IMR-90 (cell line): ENCODE data around the gene TIAM2. TPM values are rescaled to one million over a fixed set of nuclear protein-coding genes. Genes with fewer than 3 reads are reported as not detected.

ENCODE experiments used
- ATAC-seq: fragments of 200-7000 bp; cut with Tn5 transposase; 2 replicates; pipeline ENCODE4 v1.9.1; 2020; ENCODE audit warnings: low read depth, mild to moderate bottlenecking, moderate library complexity
- BruUV-seq: library from RNA; stranded (reverse); fragments of 400-500 nt; replicated peaks from 2 replicates; lab custom pipeline; 2021; lab: Mats Ljungman, UMichigan
- CTCF ChIA-PET: fragments of 300-600 bp; formaldehyde crosslinking; extraction: SDS; loops from one replicate; lab custom pipeline; 2021; ENCODE audit warnings: antibody characterized with exemption; lab: Yijun Ruan, JAX
- POLR2A ChIA-PET: fragments of 300-600 bp; sonication (Branson Sonifier 250); formaldehyde crosslinking; loops from one replicate; lab custom pipeline; 2022; ENCODE audit warnings: antibody characterized with exemption; ENCODE audit not compliant: unreplicated experiment; lab: Charles Lee
- DNase-seq: peaks from one replicate; pipeline ENCODE4 v3.0.0; 2013
- H2AFZ ChIP-seq: replicated peaks from 2 replicates; pipeline ENCODE3; 2013; ENCODE audit warnings: low read length, mild to moderate bottlenecking; ENCODE audit not compliant: poor library complexity
- H2AK5ac ChIP-seq: 2 replicates; pipeline ENCODE4 v1.6.1; 2013; ENCODE audit warnings: low read depth, low read length, inconsistent platforms
- H2AK9ac ChIP-seq: replicated peaks from 2 replicates; pipeline ENCODE3; 2013; ENCODE audit warnings: mild to moderate bottlenecking, low read depth, low read length, moderate library complexity; ENCODE audit not compliant: poor library complexity
- H2BK120ac ChIP-seq: 2 replicates; pipeline ENCODE4 v1.6.1; 2013; ENCODE audit warnings: low read depth, low read length, inconsistent platforms
- H2BK15ac ChIP-seq: 3 replicates; pipeline ENCODE4 v1.6.1; 2013; ENCODE audit warnings: low read depth, low read length, inconsistent platforms
- H2BK20ac ChIP-seq: 2 replicates; pipeline ENCODE4 v1.6.1; 2013; ENCODE audit warnings: low read depth, mild to moderate bottlenecking, inconsistent platforms, low read length, moderate library complexity
- H2BK5ac ChIP-seq: 2 replicates; pipeline ENCODE4 v1.6.1; 2013; ENCODE audit warnings: mild to moderate bottlenecking, low read depth, low read length, inconsistent platforms; ENCODE audit not compliant: poor library complexity, severe bottlenecking
- H3K14ac ChIP-seq: replicated peaks from 2 replicates; pipeline ENCODE4 v1.6.1; 2013; ENCODE audit warnings: low read depth, low read length, inconsistent platforms
- H3K18ac ChIP-seq: 2 replicates; pipeline ENCODE4 v1.6.1; 2013; ENCODE audit warnings: low read depth, low read length, control low read depth
- H3K23ac ChIP-seq: 2 replicates; pipeline ENCODE4 v1.6.1; 2013; ENCODE audit warnings: low read depth, low read length, inconsistent platforms
- H3K27ac ChIP-seq: 2 replicates; pipeline ENCODE4 v1.5.1; 2013; ENCODE audit warnings: mild to moderate bottlenecking, control low read depth, low read length; ENCODE audit not compliant: insufficient read depth
- H3K27me3 ChIP-seq: 2 replicates; pipeline ENCODE4 v1.6.1; 2013; ENCODE audit warnings: low read length; ENCODE audit not compliant: control insufficient read depth, insufficient read depth
- H3K36me3 ChIP-seq: 2 replicates; pipeline ENCODE4 v1.6.1; 2013; ENCODE audit warnings: low read length, mixed read lengths; ENCODE audit not compliant: control insufficient read depth, insufficient read depth
- H3K4ac ChIP-seq: 2 replicates; pipeline ENCODE4 v1.6.1; 2013; ENCODE audit warnings: low read depth, low read length, inconsistent platforms
- H3K4me1 ChIP-seq: 2 replicates; pipeline ENCODE4 v1.6.1; 2013; ENCODE audit warnings: low read length, mixed read lengths; ENCODE audit not compliant: control insufficient read depth, insufficient read depth
- H3K4me2 ChIP-seq: 2 replicates; pipeline ENCODE4 v1.6.1; 2013; ENCODE audit warnings: low read depth, mild to moderate bottlenecking, control low read depth, low read length, moderate library complexity
- H3K4me3 ChIP-seq: 2 replicates; pipeline ENCODE4 v1.5.1; 2013; ENCODE audit warnings: low read depth, mild to moderate bottlenecking, control low read depth, low read length, moderate library complexity; ENCODE audit not compliant: insufficient read depth
- H3K56ac ChIP-seq: 2 replicates; pipeline ENCODE4 v1.6.1; 2013; ENCODE audit warnings: low read length, inconsistent platforms; ENCODE audit not compliant: insufficient read depth; ENCODE audit errors: extremely low read depth
- H3K79me1 ChIP-seq, 2 experiments: 2 replicates each; pipeline ENCODE4 v1.6.1; 2013; ENCODE audit warnings: low read length in 2 of 2, inconsistent platforms in 1 of 2, low read depth in 1 of 2
- H3K9ac ChIP-seq: 2 replicates; pipeline ENCODE4 v1.6.1; 2013; ENCODE audit warnings: low read depth, low read length, control low read depth
- H3K9me1 ChIP-seq: 2 replicates; pipeline ENCODE4 v1.6.1; 2013; ENCODE audit warnings: low read length, inconsistent platforms; ENCODE audit not compliant: insufficient read depth
- H3K9me3 ChIP-seq: 2 replicates; pipeline ENCODE4 v1.6.1; 2013; ENCODE audit warnings: low read length; ENCODE audit not compliant: control insufficient read depth, insufficient read depth
- H4K20me1 ChIP-seq: 2 replicates; pipeline ENCODE4 v1.6.1; 2013; ENCODE audit warnings: low read length, inconsistent platforms; ENCODE audit not compliant: insufficient read depth
- H4K5ac ChIP-seq: 2 replicates; pipeline ENCODE4 v1.6.1; 2013; ENCODE audit warnings: mild to moderate bottlenecking, low read depth, low read length, control low read depth
- H4K8ac ChIP-seq, 2 experiments: 2 replicates each; pipeline ENCODE4 v1.6.1; 2013; ENCODE audit warnings: low read depth in 2 of 2, low read length in 2 of 2, control low read depth in 1 of 2, inconsistent platforms in 1 of 2
- H4K91ac ChIP-seq: 2 replicates; pipeline ENCODE4 v1.6.1; 2013; ENCODE audit warnings: low read depth, low read length, inconsistent platforms; ENCODE audit not compliant: insufficient read depth
- BHLHE40 ChIP-seq: fragments of 150-350 bp; IDR thresholded peaks from 2 replicates; pipeline ENCODE4 v1.6.1; 2016; ENCODE audit warnings: mild to moderate bottlenecking, low read depth, low read length
- CEBPB ChIP-seq: IDR thresholded peaks from 2 replicates; pipeline ENCODE4 v1.6.1; 2012; ENCODE audit warnings: low read depth, low read length, improper control_type of control experiment
- CHD1 ChIP-seq: IDR thresholded peaks from 2 replicates; pipeline ENCODE4 v1.6.1; 2012; ENCODE audit warnings: low read depth, low read length, improper control_type of control experiment
- FOS ChIP-seq: fragments of 150-350 bp; IDR thresholded peaks from 2 replicates; pipeline ENCODE4 v1.6.1; 2016; ENCODE audit warnings: low read depth, low read length
- MAFK ChIP-seq: IDR thresholded peaks from 2 replicates; pipeline ENCODE4 v1.6.1; 2012; ENCODE audit warnings: low read depth, low read length, improper control_type of control experiment
- MAZ ChIP-seq: IDR thresholded peaks from 2 replicates; pipeline ENCODE4 v1.6.1; 2012; ENCODE audit warnings: low read depth, mild to moderate bottlenecking, low read length, improper control_type of control experiment, moderate library complexity, borderline replicate concordance
- MXI1 ChIP-seq: IDR thresholded peaks from 2 replicates; pipeline ENCODE4 v1.6.1; 2012; ENCODE audit warnings: low read depth, mild to moderate bottlenecking, low read length, moderate library complexity, borderline replicate concordance
- POLR2A ChIP-seq: IDR thresholded peaks from 2 replicates; pipeline ENCODE4 v1.6.1; 2012; ENCODE audit warnings: mild to moderate bottlenecking, low read depth, low read length
- RAD21 ChIP-seq: IDR thresholded peaks from 2 replicates; pipeline ENCODE4 v1.6.1; 2012; ENCODE audit warnings: low read length, improper control_type of control experiment
- RCOR1 ChIP-seq: IDR thresholded peaks from 2 replicates; pipeline ENCODE4 v1.6.1; 2012; ENCODE audit warnings: mild to moderate bottlenecking, low read length, improper control_type of control experiment; ENCODE audit not compliant: insufficient replicate concordance
- RFX5 ChIP-seq: IDR thresholded peaks from 2 replicates; pipeline ENCODE4 v1.8.0; 2012; ENCODE audit warnings: low read depth, mild to moderate bottlenecking, low read length, moderate library complexity
- WGBS, 2 experiments: methylation state at CpG; one replicate each; pipeline versions ENCODE4 v1.1.5 to v1.1.7; 2013; ENCODE audit warnings: missing lambda C conversion rate in 2 of 2; ENCODE audit not compliant: insufficient read length in 1 of 2; ENCODE audit errors: extremely low coverage in 2 of 2; 5-methylcytosine and 5-hydroxymethylcytosine counted together
- dilution Hi-C: fragments of 300-500 bp; cut with HindIII; formaldehyde crosslinking; loops from one replicate; pipeline ENCODE4 v1.14.3; 2018; ENCODE audit warnings: low sequenced_read_pairs; ENCODE audit not compliant: unreplicated experiment
- in situ Hi-C: fragments of 300-500 bp; cut with MboI; formaldehyde crosslinking; loops from 3 replicates; pipeline ENCODE4 v1.14.3; 2019; ENCODE audit warnings: low sequenced_read_pairs, inconsistent platforms, mixed read lengths
- intact Hi-C: fragments of 100-400 bp; cut with micrococcal nuclease; formaldehyde crosslinking; loops from 2 replicates; pipeline ENCODE4 v1.10.0; 2022
- polyA plus RNA-seq, 3 experiments: library from polyadenylated mRNA; depleted of rRNA; stranded (reverse); fragments of >200 nt; gene quantifications; 2 replicates each; pipeline ENCODE4 v1.2.3, GENCODE V29; 2012; ENCODE audit warnings: low replicate concordance in 1 of 3
- total RNA-seq: library from RNA; depleted of rRNA; stranded (reverse); fragments of >200 nt; gene quantifications from 2 replicates; pipeline ENCODE4 v1.2.3, GENCODE V29; 2012
- TF ChIP-seq, protein P1 (sequence below): conservative IDR thresholded peaks from 2 replicates; pipeline ENCODE4 v1.5.1; 2012; ENCODE audit warnings: mild to moderate bottlenecking, low read depth, low read length, improper control_type of control experiment
- TF ChIP-seq, protein P2 (sequence below): fragments of 150-350 bp; IDR thresholded peaks from 2 replicates; pipeline ENCODE4 v1.6.1; 2016; ENCODE audit warnings: low read depth, mild to moderate bottlenecking, low read length, moderate library complexity, borderline replicate concordance
- TF ChIP-seq, protein P3 (sequence below): fragments of 150-350 bp; IDR thresholded peaks from 2 replicates; pipeline ENCODE4 v1.6.1; 2017; ENCODE audit warnings: mild to moderate bottlenecking, antibody characterized with exemption, low read length, low read depth

TIAM2 gene
- total and polyA plus RNA-seq, 2 of the 4 experiments (the other 2 are of a cell fraction) = 3.1 to 4.7 TPM

DNA sequence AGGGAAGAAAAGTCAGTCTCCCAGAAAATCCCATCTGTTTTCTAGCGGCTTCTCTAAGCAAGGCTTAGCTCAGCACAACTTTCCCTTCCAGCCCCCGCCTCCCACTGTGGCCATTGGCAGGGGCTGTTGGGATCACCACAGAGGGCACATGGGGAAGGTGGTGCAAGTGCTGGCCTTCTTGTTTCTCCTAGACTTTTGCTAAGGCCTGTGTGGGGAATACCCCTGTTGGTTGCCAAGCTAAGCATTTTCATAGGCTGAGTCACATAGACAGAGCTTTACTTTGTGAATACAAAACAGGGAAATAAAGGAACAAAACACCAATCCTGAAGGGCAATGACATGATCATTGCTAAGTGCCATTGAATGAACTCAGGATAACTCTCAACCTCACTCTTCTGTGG lies 32.4 kb upstream of the TIAM2 start:
- Histone ChIP-seq H3K27ac (peak overlapping the region; percentile 51; the same call in 1 of the 2 replicates), H4K8ac (no peak overlapping the region), H3K4me3 (no peak overlapping the region), H2AK5ac (no peak overlapping the region), H2AK9ac (peak overlapping the region; percentile 80), H2BK120ac (no peak overlapping the region), H3K9me3 (no peaks in the 10 kb centered on the region), H4K5ac (no peak overlapping the region), H3K27me3 (no peaks in the 10 kb centered on the region), H3K9ac (no peak overlapping the region), H3K56ac (no peak overlapping the region), H3K4ac (0 out of 2 replicates have a peak overlapping the region, but pooled peaks have one; percentile 13), H3K14ac (no peak overlapping the region), H2BK5ac (no peak overlapping the region), H4K91ac (no peak overlapping the region), H3K9me1 (peaks cover 10% of the 10 kb centered on the region), H3K4me1 (peaks cover 4% of the 10 kb centered on the region), H2AFZ (peak overlapping the region; percentile 40), H3K4me2 (no peak overlapping the region), H3K79me1 (no peaks in the 10 kb centered on the region), H3K18ac (no peak overlapping the region), H4K20me1 (no peaks in the 10 kb centered on the region), H3K36me3 (no peaks in the 10 kb centered on the region), H3K23ac (no peak overlapping the region), H2BK15ac (no peak overlapping the region), H2BK20ac (no peak overlapping the region)
- ATAC-seq (peak; percentile 100), DNase-seq (peak; percentile 89)
- TF ChIP-seq, protein P1, sequence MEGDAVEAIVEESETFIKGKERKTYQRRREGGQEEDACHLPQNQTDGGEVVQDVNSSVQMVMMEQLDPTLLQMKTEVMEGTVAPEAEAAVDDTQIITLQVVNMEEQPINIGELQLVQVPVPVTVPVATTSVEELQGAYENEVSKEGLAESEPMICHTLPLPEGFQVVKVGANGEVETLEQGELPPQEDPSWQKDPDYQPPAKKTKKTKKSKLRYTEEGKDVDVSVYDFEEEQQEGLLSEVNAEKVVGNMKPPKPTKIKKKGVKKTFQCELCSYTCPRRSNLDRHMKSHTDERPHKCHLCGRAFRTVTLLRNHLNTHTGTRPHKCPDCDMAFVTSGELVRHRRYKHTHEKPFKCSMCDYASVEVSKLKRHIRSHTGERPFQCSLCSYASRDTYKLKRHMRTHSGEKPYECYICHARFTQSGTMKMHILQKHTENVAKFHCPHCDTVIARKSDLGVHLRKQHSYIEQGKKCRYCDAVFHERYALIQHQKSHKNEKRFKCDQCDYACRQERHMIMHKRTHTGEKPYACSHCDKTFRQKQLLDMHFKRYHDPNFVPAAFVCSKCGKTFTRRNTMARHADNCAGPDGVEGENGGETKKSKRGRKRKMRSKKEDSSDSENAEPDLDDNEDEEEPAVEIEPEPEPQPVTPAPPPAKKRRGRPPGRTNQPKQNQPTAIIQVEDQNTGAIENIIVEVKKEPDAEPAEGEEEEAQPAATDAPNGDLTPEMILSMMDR = no peak
- TF ChIP-seq RFX5 (no peak), BHLHE40 (no peak), MAFK (peak; percentile 80), POLR2A (no peak), MAZ (no peak), CHD1 (no peak), RAD21 (no peak), MXI1 (no peak), FOS (peak; percentile 33; the same call in 1 of the 2 replicates), CEBPB (peak; percentile 44; the same call in 1 of the 2 replicates), RCOR1 (no peak)
- TF ChIP-seq, protein P2, sequence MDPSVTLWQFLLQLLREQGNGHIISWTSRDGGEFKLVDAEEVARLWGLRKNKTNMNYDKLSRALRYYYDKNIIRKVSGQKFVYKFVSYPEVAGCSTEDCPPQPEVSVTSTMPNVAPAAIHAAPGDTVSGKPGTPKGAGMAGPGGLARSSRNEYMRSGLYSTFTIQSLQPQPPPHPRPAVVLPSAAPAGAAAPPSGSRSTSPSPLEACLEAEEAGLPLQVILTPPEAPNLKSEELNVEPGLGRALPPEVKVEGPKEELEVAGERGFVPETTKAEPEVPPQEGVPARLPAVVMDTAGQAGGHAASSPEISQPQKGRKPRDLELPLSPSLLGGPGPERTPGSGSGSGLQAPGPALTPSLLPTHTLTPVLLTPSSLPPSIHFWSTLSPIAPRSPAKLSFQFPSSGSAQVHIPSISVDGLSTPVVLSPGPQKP = no peak
- TF ChIP-seq, protein P3, sequence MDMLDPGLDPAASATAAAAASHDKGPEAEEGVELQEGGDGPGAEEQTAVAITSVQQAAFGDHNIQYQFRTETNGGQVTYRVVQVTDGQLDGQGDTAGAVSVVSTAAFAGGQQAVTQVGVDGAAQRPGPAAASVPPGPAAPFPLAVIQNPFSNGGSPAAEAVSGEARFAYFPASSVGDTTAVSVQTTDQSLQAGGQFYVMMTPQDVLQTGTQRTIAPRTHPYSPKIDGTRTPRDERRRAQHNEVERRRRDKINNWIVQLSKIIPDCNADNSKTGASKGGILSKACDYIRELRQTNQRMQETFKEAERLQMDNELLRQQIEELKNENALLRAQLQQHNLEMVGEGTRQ = peak; percentile 7; the same call in 1 of the 2 replicates
- dilution Hi-C loops (no loop called here), intact Hi-C loops (no loop called here), in situ Hi-C loops (no loop called here)
- BruUV-seq = no TSS peak
- ChIA-PET POLR2A (no interaction called here), CTCF (no interaction called here)
- WGBS, 2 experiments = no CpG with 5 or more reads among the region's 2 CpGs
